PC-9 (cell line): ENCODE data around the gene BCAR3. TPM values are rescaled to one million over a fixed set of nuclear protein-coding genes. Genes with fewer than 3 reads are reported as not detected.

Experiments
- BruUV-seq: library from RNA; stranded (reverse); fragments of 400-500 nt; replicated peaks from 2 replicates; lab custom pipeline; 2021; lab: Mats Ljungman, UMichigan
- CTCF ChIA-PET: fragments of 300-600 bp; sonication (Branson Sonifier 250); formaldehyde crosslinking; loops from one replicate; lab custom pipeline; 2022; ENCODE audit warnings: antibody characterized with exemption; lab: Charles Lee
- POLR2A ChIA-PET: fragments of 300-600 bp; sonication (Branson Sonifier 250); formaldehyde crosslinking; loops from one replicate; lab custom pipeline; 2022; ENCODE audit warnings: antibody characterized with exemption; ENCODE audit not compliant: unreplicated experiment; lab: Charles Lee
- DNase-seq, 2 experiments: peaks; one replicate each; pipeline versions ENCODE4 v3.0.0 to v3.0.0-alpha.2; 2015 to 2022; ENCODE audit warnings: mixed read lengths in 1 of 2
- H2AFZ ChIP-seq: fragments of 200-600 bp; sonication (generic); 2 replicates; pipeline ENCODE4 v1.8.1; 2017; ENCODE audit warnings: antibody characterized with exemption
- H3F3A ChIP-seq: fragments of 200-600 bp; sonication (generic); 2 replicates; pipeline ENCODE4 v1.8.1; 2017; ENCODE audit warnings: antibody characterized with exemption, mild to moderate bottlenecking, low read depth; ENCODE audit not compliant: insufficient read depth
- H3K27ac ChIP-seq: fragments of 200-600 bp; sonication (generic); 2 replicates; pipeline ENCODE4 v1.6.1; 2016; ENCODE audit warnings: mixed run types
- H3K27me3 ChIP-seq: fragments of 200-600 bp; sonication (generic); 2 replicates; pipeline ENCODE4 v1.6.1; 2016; ENCODE audit warnings: low read depth, mixed run types; ENCODE audit not compliant: insufficient read depth
- H3K36me3 ChIP-seq: fragments of 200-600 bp; sonication (generic); 2 replicates; pipeline ENCODE4 v1.6.1; 2016; ENCODE audit warnings: low read depth, mixed run types
- H3K4me1 ChIP-seq: fragments of 200-600 bp; sonication (generic); replicated peaks from 2 replicates; pipeline ENCODE4 v1.6.1; 2016; ENCODE audit warnings: mixed run types; ENCODE audit not compliant: insufficient read depth
- H3K4me2 ChIP-seq: fragments of 200-600 bp; sonication (generic); 2 replicates; pipeline ENCODE4 v1.6.1; 2017; ENCODE audit warnings: mixed run types
- H3K4me3 ChIP-seq: fragments of 200-600 bp; sonication (generic); 2 replicates; pipeline ENCODE4 v1.6.1; 2016; ENCODE audit warnings: mixed run types
- H3K79me2 ChIP-seq: fragments of 200-600 bp; sonication (generic); 2 replicates; pipeline ENCODE4 v1.6.1; 2017; ENCODE audit warnings: low read depth, mixed run types
- H3K9me2 ChIP-seq: fragments of 200-600 bp; sonication (generic); 2 replicates; pipeline ENCODE4 v1.8.1; 2017; ENCODE audit warnings: mild to moderate bottlenecking; ENCODE audit not compliant: insufficient read depth
- H3K9me3 ChIP-seq: fragments of 200-600 bp; sonication (generic); 2 replicates; pipeline ENCODE4 v1.8.1; 2016; ENCODE audit warnings: low read depth; ENCODE audit not compliant: insufficient read depth
- H4K20me1 ChIP-seq: fragments of 200-600 bp; sonication (generic); 2 replicates; pipeline ENCODE4 v1.8.1; 2017; ENCODE audit not compliant: insufficient read depth
- EZH2 ChIP-seq: fragments of 200-600 bp; sonication (generic); IDR thresholded peaks from 2 replicates; pipeline ENCODE4 v1.8.0; 2017; ENCODE audit warnings: antibody characterized with exemption, low read depth
- intact Hi-C: fragments of 100-400 bp; cut with micrococcal nuclease; formaldehyde crosslinking; loops from one replicate; pipeline ENCODE4 v1.10.0; 2022; ENCODE audit not compliant: unreplicated experiment
- total RNA-seq: library from RNA; stranded (reverse); gene quantifications from 2 replicates; pipeline ENCODE4 v1.2.3, GENCODE V29; 2021
- TF ChIP-seq, protein P1 (sequence below): fragments of 200-600 bp; sonication (generic); conservative IDR thresholded peaks from 2 replicates; pipeline ENCODE4 v1.6.1; 2017; ENCODE audit warnings: mixed run types, antibody characterized with exemption, mild to moderate bottlenecking, moderate library complexity

The BCAR3 gene
- total RNA-seq, 1 experiment from 2014 or later = 70.0 TPM

- intact Hi-C loops = no loop called here
- Histone ChIP-seq H3F3A (peaks cover 94% of the 10 kb centered on the region), H3K4me2 (no peak overlapping the region), H3K4me3 (no peak overlapping the region), H3K9me2 (no peaks in the 10 kb centered on the region), H3K79me2 (peaks cover 100% of the 10 kb centered on the region), H4K20me1 (peaks cover 66% of the 10 kb centered on the region), H3K27ac (peak overlapping the region; percentile 38), H3K4me1 (peaks cover 60% of the 10 kb centered on the region), H3K27me3 (no peaks in the 10 kb centered on the region), H3K9me3 (no peaks in the 10 kb centered on the region), H3K36me3 (peaks cover 85% of the 10 kb centered on the region), H2AFZ (no peak overlapping the region)
- DNase-seq = no peak
- POLR2A ChIA-PET = no interaction called here
- TF ChIP-seq, protein P1, sequence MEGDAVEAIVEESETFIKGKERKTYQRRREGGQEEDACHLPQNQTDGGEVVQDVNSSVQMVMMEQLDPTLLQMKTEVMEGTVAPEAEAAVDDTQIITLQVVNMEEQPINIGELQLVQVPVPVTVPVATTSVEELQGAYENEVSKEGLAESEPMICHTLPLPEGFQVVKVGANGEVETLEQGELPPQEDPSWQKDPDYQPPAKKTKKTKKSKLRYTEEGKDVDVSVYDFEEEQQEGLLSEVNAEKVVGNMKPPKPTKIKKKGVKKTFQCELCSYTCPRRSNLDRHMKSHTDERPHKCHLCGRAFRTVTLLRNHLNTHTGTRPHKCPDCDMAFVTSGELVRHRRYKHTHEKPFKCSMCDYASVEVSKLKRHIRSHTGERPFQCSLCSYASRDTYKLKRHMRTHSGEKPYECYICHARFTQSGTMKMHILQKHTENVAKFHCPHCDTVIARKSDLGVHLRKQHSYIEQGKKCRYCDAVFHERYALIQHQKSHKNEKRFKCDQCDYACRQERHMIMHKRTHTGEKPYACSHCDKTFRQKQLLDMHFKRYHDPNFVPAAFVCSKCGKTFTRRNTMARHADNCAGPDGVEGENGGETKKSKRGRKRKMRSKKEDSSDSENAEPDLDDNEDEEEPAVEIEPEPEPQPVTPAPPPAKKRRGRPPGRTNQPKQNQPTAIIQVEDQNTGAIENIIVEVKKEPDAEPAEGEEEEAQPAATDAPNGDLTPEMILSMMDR = no peak
- TF ChIP-seq EZH2 = no peak
- BruUV-seq = no TSS peak
- CTCF ChIA-PET = no interaction called here
Measured at GRCh38 chr1:93659822-93660503, 21.7 kb downstream of the BCAR3 start.

DNA sequence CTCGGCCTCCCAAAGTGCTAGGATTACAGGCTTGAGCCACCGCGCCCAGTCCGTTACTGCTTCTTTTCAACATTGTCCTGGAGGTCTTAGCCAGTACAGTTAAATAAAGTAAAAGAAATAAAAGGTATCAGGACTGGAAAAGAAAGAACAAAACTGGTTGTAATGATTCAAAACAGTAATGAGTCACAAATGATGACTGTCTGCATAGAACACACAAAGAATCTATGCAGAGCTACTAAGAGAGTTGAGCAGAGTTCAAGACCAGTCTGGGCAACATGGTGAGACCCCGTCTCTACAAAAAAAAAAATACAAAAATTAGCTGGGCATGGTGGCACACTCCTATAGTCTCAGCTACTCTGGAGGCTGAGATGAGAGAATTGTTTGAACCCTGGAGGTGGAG is 23.4 kb downstream of the BCAR3 start:
- H3K9me3 ChIP-seq = no peaks in the 10 kb centered on the region
- no peak overlapping the region for H2AFZ ChIP-seq
- CTCF ChIA-PET = interaction anchor here (0.7 kb wide), 2 partner anchors 124 to 159 kb away, joined by 11 to 16 read pairs; no protein-coding TSS in a partner anchor
- DNase-seq = no peak
- POLR2A ChIA-PET = interaction anchor here (0.6 kb wide), 1 partner anchor 17 kb away, joined by 26 read pairs; no protein-coding TSS in a partner anchor
- BruUV-seq = no TSS peak
- H4K20me1 ChIP-seq = peaks cover 70% of the 10 kb centered on the region
- peaks cover 42% of the 10 kb centered on the region for H3K4me1 ChIP-seq
- no peaks in the 10 kb centered on the region for H3K9me2 ChIP-seq
- TF ChIP-seq EZH2 = no peak
- TF ChIP-seq, protein P1 = no peak
- H3F3A ChIP-seq = peaks cover 94% of the 10 kb centered on the region
- 0 out of 2 replicates have a peak overlapping the region, but pooled peaks have one; percentile 0 for H3K27ac ChIP-seq
- peaks cover 87% of the 10 kb centered on the region for H3K36me3 ChIP-seq
- H3K4me3 ChIP-seq = no peak overlapping the region
- H3K4me2 ChIP-seq = no peak overlapping the region
- H3K79me2 ChIP-seq = peaks cover 100% of the 10 kb centered on the region
- H3K27me3 ChIP-seq = no peaks in the 10 kb centered on the region
- intact Hi-C loops = no loop called here

DNA sequence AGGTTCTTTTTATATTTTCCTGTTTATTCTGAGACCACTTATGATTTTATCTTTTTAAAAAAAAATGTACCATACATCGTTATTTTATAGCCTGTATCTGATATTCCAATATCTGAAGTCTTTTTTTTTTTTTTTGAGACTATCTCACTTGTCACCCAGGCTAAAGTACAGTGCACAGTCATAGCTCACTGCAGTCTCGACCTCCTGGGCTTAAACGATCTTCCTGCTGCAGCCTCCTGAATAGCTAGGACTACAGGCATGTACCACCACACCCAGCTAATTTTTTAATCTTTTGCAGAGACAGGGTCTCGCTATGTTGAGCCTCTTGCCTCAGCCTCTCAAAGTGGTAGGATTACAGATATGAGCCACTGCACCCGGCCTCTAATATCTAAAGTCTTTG is 25.1 kb downstream of the BCAR3 start:
- peak overlapping the region; percentile 2; the same call in 1 of the 2 replicates for H3K27ac ChIP-seq
- no TSS peak for BruUV-seq

More for the DNA sequence above, 25.1 kb downstream of the BCAR3 start:
- Histone ChIP-seq H3F3A (peaks cover 94% of the 10 kb centered on the region), H3K36me3 (peaks cover 79% of the 10 kb centered on the region), H3K9me2 (no peaks in the 10 kb centered on the region), H3K9me3 (no peaks in the 10 kb centered on the region), H3K4me3 (no peak overlapping the region), H3K79me2 (peaks cover 100% of the 10 kb centered on the region), H3K4me2 (no peak overlapping the region), H4K20me1 (peaks cover 86% of the 10 kb centered on the region), H3K4me1 (peaks cover 25% of the 10 kb centered on the region), H2AFZ (no peak overlapping the region), H3K27me3 (no peaks in the 10 kb centered on the region)
- no peak for DNase-seq
- intact Hi-C loops = no loop called here
- ChIA-PET POLR2A (interaction anchor here (0.6 kb wide), 1 partner anchor 765 kb away, joined by 3 read pairs; no protein-coding TSS in a partner anchor), CTCF (no interaction called here)
- TF ChIP-seq, protein P1 = no peak
- no peak for TF ChIP-seq EZH2
